Activated naive CD8-positive, alpha-beta T cell treated with anti-CD3 and anti-CD28 coated beads, Interleukin-2, amount 10 ng/mL, durations not matched to agents 7 days and 5 days (primary cell): Measurements from ENCODE around the gene KIAA0319L. TPM values are rescaled to one million over a fixed set of nuclear protein-coding genes. Genes with fewer than 3 reads are reported as not detected.
"Not testable (repeated sequence)": the region's sequence is repeated elsewhere in the genome, so short reads cannot be mapped to it uniquely, and the experiment has no call there.

Source experiments
- ATAC-seq: fragments of 150-1000 bp; cut with Tn5 transposase; one replicate; pipeline ENCODE4 v1.10.0; 2021; ENCODE audit warnings: low read depth, moderate library complexity
- POLR2A ChIA-PET: fragments of 350-600 bp; sonication (Branson Sonifier 250); formaldehyde crosslinking; loops from one replicate; lab custom pipeline; 2021; ENCODE audit warnings: antibody characterized with exemption; lab: Charles Lee
- DNase-seq: peaks from one replicate; pipeline ENCODE4 v3.0.0; 2021
- H3K27ac Mint-ChIP-seq: one replicate; pipeline ENCODE4 v1.8.0; 2022; ENCODE audit warnings: mild to moderate bottlenecking, mixed read lengths
- H3K27me3 Mint-ChIP-seq: one replicate; pipeline ENCODE4 v1.8.0; 2022; ENCODE audit warnings: mild to moderate bottlenecking, moderate library complexity, mixed read lengths
- H3K36me3 Mint-ChIP-seq: one replicate; pipeline ENCODE4 v1.8.0; 2021; ENCODE audit warnings: mild to moderate bottlenecking, mixed read lengths
- H3K4me1 Mint-ChIP-seq: one replicate; pipeline ENCODE4 v1.8.0; 2021; ENCODE audit warnings: mixed read lengths
- H3K4me3 Mint-ChIP-seq: one replicate; pipeline ENCODE4 v1.8.0; 2022; ENCODE audit warnings: mild to moderate bottlenecking, moderate library complexity, mixed read lengths
- H3K9me3 Mint-ChIP-seq: one replicate; pipeline ENCODE4 v1.8.0; 2021; ENCODE audit warnings: mixed read lengths
- total RNA-seq, 2 experiments: library from RNA; stranded (reverse); gene quantifications; one replicate each; pipeline ENCODE4 v1.2.3, GENCODE V29; 2021

The KIAA0319L gene
- total RNA-seq, 2 experiments from 2014 or later: 49.8 to 51.8 TPM

- no peak for DNase-seq
- Mint-ChIP-seq H3K4me3 (no peak overlapping the region), H3K36me3 (peaks cover 4% of the 10 kb centered on the region), H3K9me3 (no peaks in the 10 kb centered on the region), H3K4me1 (peaks cover 14% of the 10 kb centered on the region), H3K27me3 (no peaks in the 10 kb centered on the region), H3K27ac (no peak overlapping the region)
- POLR2A ChIA-PET: interaction anchor here (0.8 kb wide), 1 partner anchor 13 kb away, joined by 3 read pairs; no protein-coding TSS in a partner anchor
- ATAC-seq: no peak
These were observed 33.4 kb upstream of the KIAA0319L start for GRCh38 chr1:35590476-35591040.

GRCh38 chr1:35589516-35590427, 32.6 kb upstream of the KIAA0319L start:
- Mint-ChIP-seq H3K4me3 (no peak overlapping the region), H3K4me1 (peaks cover 14% of the 10 kb centered on the region), H3K36me3 (peaks cover 4% of the 10 kb centered on the region), H3K27ac (peak overlapping the region; percentile 14), H3K27me3 (no peaks in the 10 kb centered on the region), H3K9me3 (no peaks in the 10 kb centered on the region)
- ATAC-seq: no peak
- POLR2A ChIA-PET: interaction anchor here (0.8 kb wide), 1 partner anchor 12 kb away, joined by 3 read pairs; no protein-coding TSS in a partner anchor
- no peak for DNase-seq

DNA sequence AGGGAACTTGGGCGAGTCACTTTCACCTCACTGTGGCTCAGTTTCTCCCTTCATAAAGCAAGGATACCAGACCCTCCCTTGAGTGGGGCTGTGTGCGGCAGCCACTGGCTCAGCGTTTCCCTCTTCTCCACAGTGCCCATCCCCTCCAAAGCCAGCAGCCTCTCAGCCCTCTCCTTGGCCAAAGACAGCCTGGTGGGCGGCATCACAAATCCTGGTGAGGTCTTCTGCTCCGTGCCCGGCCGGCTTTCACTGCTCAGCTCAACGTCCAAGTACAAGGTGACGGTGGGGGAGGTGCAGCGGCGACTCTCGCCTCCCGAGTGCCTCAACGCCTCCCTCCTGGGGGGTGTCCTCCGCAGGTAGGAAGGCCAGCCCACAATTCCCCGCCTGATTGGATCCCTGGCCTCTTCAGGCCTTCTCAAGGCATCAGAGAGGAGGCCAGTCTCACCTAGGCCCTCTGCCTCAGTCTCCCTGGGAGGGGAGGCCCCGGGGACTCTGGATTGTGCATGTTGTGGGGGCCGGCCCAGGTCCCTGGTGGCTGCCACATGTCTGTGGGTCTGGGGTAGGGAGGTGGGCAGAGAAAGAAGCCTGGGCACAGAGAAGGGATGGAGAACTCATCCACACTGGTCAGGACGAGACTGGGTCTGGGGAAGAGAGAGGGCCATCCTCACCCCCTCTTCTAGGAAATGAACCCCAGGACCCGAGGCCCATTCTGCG, 31.2 kb upstream of the KIAA0319L start:
- ATAC-seq: no peak

GRCh38 chr1:35587736-35588135, 30.5 kb upstream of the KIAA0319L start:
- Mint-ChIP-seq H3K27ac (no peak overlapping the region), H3K27me3 (no peaks in the 10 kb centered on the region), H3K4me1 (peaks cover 3% of the 10 kb centered on the region), H3K4me3 (no peak overlapping the region), H3K9me3 (no peaks in the 10 kb centered on the region), H3K36me3 (peaks cover 3% of the 10 kb centered on the region)
- DNase-seq (peak; percentile 14), ATAC-seq (no peak)
- POLR2A ChIA-PET: no interaction called here

More for the DNA sequence above, 31.2 kb upstream of the KIAA0319L start:
- no peak overlapping the region for H3K4me3 Mint-ChIP-seq
- POLR2A ChIA-PET: no interaction called here
- no peaks in the 10 kb centered on the region for H3K9me3 Mint-ChIP-seq
- H3K36me3 Mint-ChIP-seq: peaks cover 4% of the 10 kb centered on the region
- no peak overlapping the region for H3K27ac Mint-ChIP-seq
- H3K4me1 Mint-ChIP-seq: peaks cover 8% of the 10 kb centered on the region
- DNase-seq: no peak
- H3K27me3 Mint-ChIP-seq: no peaks in the 10 kb centered on the region

- no peak for ATAC-seq
These were observed 29.6 kb upstream of the KIAA0319L start for GRCh38 chr1:35586808-35587207.

GRCh38 chr1:35585805-35586204, 28.6 kb upstream of the KIAA0319L start:
- H3K9me3 Mint-ChIP-seq, POLR2A ChIA-PET, H3K36me3 Mint-ChIP-seq: not testable (repeated sequence)

More at GRCh38 chr1:35586808-35587207, 29.6 kb upstream of the KIAA0319L start:
- Mint-ChIP-seq H3K27ac (no peak overlapping the region), H3K36me3 (peaks cover 3% of the 10 kb centered on the region), H3K4me1 (peaks cover 3% of the 10 kb centered on the region), H3K4me3 (no peak overlapping the region), H3K9me3 (no peaks in the 10 kb centered on the region), H3K27me3 (no peaks in the 10 kb centered on the region)
- peak; percentile 3 for DNase-seq
- POLR2A ChIA-PET: no interaction called here

GRCh38 chr1:35585281-35585680, 28.1 kb upstream of the KIAA0319L start:
- Mint-ChIP-seq H3K27ac (no peak overlapping the region), H3K9me3 (no peaks in the 10 kb centered on the region), H3K4me3 (no peak overlapping the region), H3K36me3 (no peaks in the 10 kb centered on the region), H3K27me3 (no peaks in the 10 kb centered on the region), H3K4me1 (peaks cover 3% of the 10 kb centered on the region)
- no peak for DNase-seq
- no peak for ATAC-seq
- POLR2A ChIA-PET: no interaction called here

More at GRCh38 chr1:35585805-35586204, 28.6 kb upstream of the KIAA0319L start:
- H3K4me1 Mint-ChIP-seq, H3K27ac Mint-ChIP-seq, H3K27me3 Mint-ChIP-seq, ATAC-seq, H3K4me3 Mint-ChIP-seq: not testable (repeated sequence)
- peak; percentile 3 for DNase-seq

- DNase-seq: peak; percentile 5
- H3K27me3 Mint-ChIP-seq, POLR2A ChIA-PET, H3K36me3 Mint-ChIP-seq, H3K27ac Mint-ChIP-seq, ATAC-seq, H3K4me3 Mint-ChIP-seq, H3K9me3 Mint-ChIP-seq: not testable (repeated sequence)
- peaks cover 10% of the 10 kb centered on the region for H3K4me1 Mint-ChIP-seq
These were observed 24.4 kb upstream of the KIAA0319L start for GRCh38 chr1:35581621-35582020.

GRCh38 chr1:35580949-35581388, 23.8 kb upstream of the KIAA0319L start:
- Mint-ChIP-seq H3K36me3 (peaks cover 2% of the 10 kb centered on the region), H3K27ac (no peak overlapping the region), H3K4me3 (no peak overlapping the region), H3K9me3 (no peaks in the 10 kb centered on the region), H3K4me1 (peaks cover 17% of the 10 kb centered on the region), H3K27me3 (peaks cover 3% of the 10 kb centered on the region)
- POLR2A ChIA-PET: no interaction called here
- DNase-seq (no peak), ATAC-seq (no peak)

DNA sequence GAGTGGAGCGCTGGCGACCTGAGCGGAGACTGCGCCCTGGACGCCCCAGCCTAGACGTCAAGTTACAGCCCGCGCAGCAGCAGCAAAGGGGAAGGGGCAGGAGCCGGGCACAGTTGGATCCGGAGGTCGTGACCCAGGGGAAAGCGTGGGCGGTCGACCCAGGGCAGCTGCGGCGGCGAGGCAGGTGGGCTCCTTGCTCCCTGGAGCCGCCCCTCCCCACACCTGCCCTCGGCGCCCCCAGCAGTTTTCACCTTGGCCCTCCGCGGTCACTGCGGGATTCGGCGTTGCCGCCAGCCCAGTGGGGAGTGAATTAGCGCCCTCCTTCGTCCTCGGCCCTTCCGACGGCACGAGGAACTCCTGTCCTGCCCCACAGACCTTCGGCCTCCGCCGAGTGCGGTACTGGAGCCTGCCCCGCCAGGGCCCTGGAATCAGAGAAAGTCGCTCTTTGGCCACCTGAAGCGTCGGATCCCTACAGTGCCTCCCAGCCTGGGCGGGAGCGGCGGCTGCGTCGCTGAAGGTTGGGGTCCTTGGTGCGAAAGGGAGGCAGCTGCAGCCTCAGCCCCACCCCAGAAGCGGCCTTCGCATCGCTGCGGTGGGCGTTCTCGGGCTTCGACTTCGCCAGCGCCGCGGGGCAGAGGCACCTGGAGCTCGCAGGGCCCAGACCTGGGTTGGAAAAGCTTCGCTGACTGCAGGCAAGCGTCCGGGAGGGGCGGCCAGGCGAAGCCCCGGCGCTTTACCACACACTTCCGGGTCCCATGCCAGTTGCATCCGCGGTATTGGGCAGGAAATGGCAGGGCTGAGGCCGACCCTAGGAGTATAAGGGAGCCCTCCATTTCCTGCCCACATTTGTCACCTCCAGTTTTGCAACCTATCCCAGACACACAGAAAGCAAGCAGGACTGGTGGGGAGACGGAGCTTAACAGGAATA, 20.1 kb upstream of the KIAA0319L start:
- peak; percentile 87 for ATAC-seq
- H3K27me3 Mint-ChIP-seq: peaks cover 15% of the 10 kb centered on the region
- POLR2A ChIA-PET: interaction anchor here (0.5 to 2.9 kb wide), 14 partner anchors 9 to 192 kb away, joined by 3 to 23 read pairs (median 4); partner anchors contain the start of genes C1orf216, CLSPN, KIAA0319L and NCDN
- H3K27ac Mint-ChIP-seq: peak overlapping the region; percentile 92
- peaks cover 24% of the 10 kb centered on the region for H3K4me1 Mint-ChIP-seq
- H3K9me3 Mint-ChIP-seq: no peaks in the 10 kb centered on the region
- peaks cover 4% of the 10 kb centered on the region for H3K36me3 Mint-ChIP-seq
- H3K4me3 Mint-ChIP-seq: peak overlapping the region; percentile 89
- DNase-seq: peak; percentile 83

DNA sequence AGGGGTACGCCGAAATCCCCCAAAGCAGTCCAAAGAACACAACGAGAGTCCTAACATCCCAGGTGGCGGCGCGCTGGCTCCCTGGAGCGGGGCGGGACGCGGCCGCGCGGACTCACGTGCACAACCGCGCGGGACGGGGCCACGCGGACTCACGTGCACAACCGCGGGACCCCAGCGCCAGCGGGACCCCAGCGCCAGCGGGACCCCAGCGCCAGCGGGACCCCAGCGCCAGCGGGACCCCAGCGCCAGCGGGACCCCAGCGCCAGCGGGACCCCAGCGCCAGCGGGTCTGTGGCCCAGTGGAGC, 19.5 kb upstream of the KIAA0319L start:
- POLR2A ChIA-PET: interaction anchor here (1.8 to 2.9 kb wide), 2 partner anchors 12 to 193 kb away, joined by 6 to 23 read pairs; partner anchors contain the start of gene CLSPN
- not testable (repeated sequence) for H3K9me3 Mint-ChIP-seq

GRCh38 chr1:35576061-35576765, 19.0 kb upstream of the KIAA0319L start:
- Mint-ChIP-seq H3K27me3 (peaks cover 24% of the 10 kb centered on the region), H3K36me3 (peaks cover 4% of the 10 kb centered on the region), H3K27ac (peak overlapping the region; percentile 86), H3K9me3 (no peaks in the 10 kb centered on the region), H3K4me3 (peak overlapping the region; percentile 83), H3K4me1 (peaks cover 24% of the 10 kb centered on the region)
- ATAC-seq (peak; percentile 8), DNase-seq (no peak)
- POLR2A ChIA-PET: interaction anchor here (1.8 to 2.9 kb wide), 2 partner anchors 11 to 193 kb away, joined by 6 to 23 read pairs; partner anchors contain the start of gene CLSPN

More for the DNA sequence above, 19.5 kb upstream of the KIAA0319L start:
- peak overlapping the region; percentile 86 for H3K27ac Mint-ChIP-seq
- peaks cover 24% of the 10 kb centered on the region for H3K4me1 Mint-ChIP-seq
- peak overlapping the region; percentile 89 for H3K4me3 Mint-ChIP-seq
- not testable (repeated sequence) for DNase-seq, H3K36me3 Mint-ChIP-seq, ATAC-seq
- peaks cover 19% of the 10 kb centered on the region for H3K27me3 Mint-ChIP-seq
